Kidney epithelial cell (primary cell): Measurements from ENCODE around the gene RNU11. TPM values are rescaled to one million over a fixed set of nuclear protein-coding genes. Genes with fewer than 3 reads are reported as not detected.

Experiments
- DNase-seq: peaks from one replicate; pipeline ENCODE4 v3.0.0-alpha.2; 2010; ENCODE audit warnings: low read depth
- H3K27me3 ChIP-seq: 2 replicates; pipeline ENCODE4 v1.6.0; 2011; ENCODE audit warnings: low read length; ENCODE audit not compliant: control insufficient read depth, insufficient read depth
- H3K36me3 ChIP-seq: 2 replicates; pipeline ENCODE4 v1.5.1; 2011; ENCODE audit warnings: low read length; ENCODE audit not compliant: control insufficient read depth, insufficient read depth
- H3K4me3 ChIP-seq: 2 replicates; pipeline ENCODE4 v1.5.1; 2011; ENCODE audit warnings: low read depth, mild to moderate bottlenecking, control low read depth, low read length
- CTCF ChIP-seq: IDR thresholded peaks from 2 replicates; pipeline ENCODE4 v1.5.1; 2011; ENCODE audit warnings: mild to moderate bottlenecking, moderate library complexity, low read length, control low read depth, inconsistent platforms; ENCODE audit not compliant: insufficient read depth, poor library complexity, severe bottlenecking
- total RNA-seq: library from RNA; depleted of rRNA; stranded (reverse); fragments of >200 nt; gene quantifications from 2 replicates; pipeline ENCODE4 v1.2.3, GENCODE V29; 2015

RNU11 gene
- total RNA-seq, result not detected in 2 replicates

DNA sequence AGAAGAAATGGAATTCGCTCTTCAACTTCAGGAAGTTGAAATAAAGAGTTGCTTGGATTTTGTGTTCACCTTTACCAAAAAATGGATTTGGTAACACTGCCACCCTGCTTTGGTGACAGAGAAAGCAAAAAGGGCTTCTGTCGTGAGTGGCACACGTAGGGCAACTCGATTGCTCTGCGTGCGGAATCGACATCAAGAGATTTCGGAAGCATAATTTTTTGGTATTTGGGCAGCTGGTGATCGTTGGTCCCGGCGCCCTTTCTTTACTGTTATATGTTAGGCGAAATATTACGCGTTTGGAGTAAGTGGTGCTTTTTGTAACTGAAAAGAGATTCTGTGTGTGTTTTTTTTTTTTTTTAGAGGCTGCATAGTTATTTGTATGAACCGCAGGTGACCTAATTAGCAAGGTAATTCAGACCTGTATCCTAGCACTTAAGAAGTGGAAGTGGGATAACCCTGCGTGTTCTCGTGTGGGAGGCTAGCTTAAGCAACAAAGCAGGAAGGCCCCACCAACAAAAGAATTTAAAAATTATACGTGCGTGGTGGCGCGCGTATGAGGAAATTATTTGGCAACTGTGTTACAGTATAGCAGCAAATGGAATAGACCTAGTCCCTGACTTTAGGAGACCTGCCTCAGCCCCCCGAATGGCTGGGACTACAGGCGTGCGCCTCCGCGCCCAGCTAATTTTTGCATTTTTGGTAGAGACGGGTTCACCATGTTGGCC lies at the start of gene RNU11:
Gene RNU11, plus strand, starts transcription at position 127 of the 725 bp plus-strand sequence.
- TF ChIP-seq CTCF, result no peak
- Histone ChIP-seq H3K4me3 (peak within 1 kb of the TSS; percentile 36), H3K36me3 (no peaks in the 10 kb centered on the region), H3K27me3 (no peaks in the 10 kb centered on the region)
- DNase-seq, result peak; percentile 94

- TF ChIP-seq CTCF, result no peak
- no peak overlapping the region for H3K4me3 ChIP-seq
- peak; percentile 80 for DNase-seq
- no peaks in the 10 kb centered on the region for H3K27me3 ChIP-seq
- no peaks in the 10 kb centered on the region for H3K36me3 ChIP-seq
Observed at GRCh38 chr1:28601696-28602095, 46.7 kb upstream of the RNU11 start.

DNA sequence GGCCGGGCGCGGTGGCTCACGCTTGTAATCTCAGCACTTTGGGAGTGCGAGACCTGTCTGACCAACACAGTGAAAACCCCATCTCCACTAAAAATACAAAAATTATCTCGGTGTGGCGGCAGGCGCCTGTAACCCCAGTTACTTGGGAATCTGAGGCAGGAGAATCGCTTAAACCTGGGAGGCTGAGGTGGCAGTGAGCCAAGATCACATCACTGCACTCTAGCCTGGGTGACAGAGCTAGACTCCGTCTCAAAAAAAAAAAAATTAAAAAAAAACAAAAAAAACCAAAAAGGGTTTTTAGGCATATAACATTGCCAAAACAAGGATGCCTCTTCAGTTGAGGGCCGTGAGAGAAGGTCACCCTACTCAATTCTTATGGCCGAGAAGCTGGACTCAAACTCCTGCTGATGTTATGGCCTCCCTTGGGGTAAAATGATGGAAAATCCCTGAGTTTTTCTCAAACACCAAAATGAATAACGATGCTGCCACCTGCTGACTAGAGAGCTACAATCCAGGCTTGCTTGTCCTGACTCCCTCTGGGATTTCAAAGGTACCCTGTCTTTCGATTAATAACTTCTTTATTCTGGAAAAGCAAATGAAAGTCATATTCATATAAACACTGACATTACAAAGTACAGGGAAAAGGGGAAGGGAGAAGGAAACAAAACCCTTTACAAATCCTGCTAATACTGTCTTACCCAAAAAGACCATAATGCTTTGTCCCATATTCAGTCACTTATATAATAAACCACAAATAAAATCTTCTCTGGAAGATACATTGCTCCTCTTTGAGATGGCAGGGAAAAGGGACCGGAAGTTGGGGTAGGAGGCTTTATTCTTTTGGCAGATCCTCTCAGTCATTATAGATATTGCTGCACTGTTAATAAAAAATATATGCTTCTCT lies 45.6 kb upstream of the RNU11 start:
- H3K36me3 ChIP-seq, result no peaks in the 10 kb centered on the region
- DNase-seq, result no peak
- no peak overlapping the region for H3K4me3 ChIP-seq
- no peaks in the 10 kb centered on the region for H3K27me3 ChIP-seq
- peak; percentile 58 for TF ChIP-seq CTCF

DNA sequence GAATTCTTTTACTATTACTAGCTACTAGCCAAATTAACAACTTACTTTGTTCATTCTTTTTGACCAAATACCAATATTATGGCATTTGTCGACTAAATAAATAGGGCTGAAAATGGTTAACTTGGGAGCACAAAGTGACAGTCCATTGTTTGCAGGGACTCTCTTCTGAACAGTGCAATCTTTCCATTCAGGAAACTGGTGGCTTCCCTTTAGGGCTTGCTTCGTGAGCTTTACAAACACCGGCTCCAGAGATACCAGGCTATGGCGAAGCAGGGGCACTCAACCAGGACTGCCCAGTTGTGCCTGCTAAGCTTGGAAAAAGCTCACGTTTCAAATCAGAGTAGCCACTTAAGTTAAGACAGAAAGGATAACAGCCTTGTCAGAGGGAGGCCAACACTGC lies 44.0 kb upstream of the RNU11 start:
- DNase-seq, result no peak
- Histone ChIP-seq H3K4me3 (no peak overlapping the region), H3K36me3 (no peaks in the 10 kb centered on the region), H3K27me3 (no peaks in the 10 kb centered on the region)
- TF ChIP-seq CTCF, result no peak

GRCh38 chr1:28604962-28605361 lies 43.4 kb upstream of the RNU11 start:
- no peaks in the 10 kb centered on the region for H3K36me3 ChIP-seq
- DNase-seq, result no peak
- no peak overlapping the region for H3K4me3 ChIP-seq
- H3K27me3 ChIP-seq, result no peaks in the 10 kb centered on the region
- no peak for TF ChIP-seq CTCF
